Liver (tissue), 9 donors: ENCODE results near the gene DBH. TPM values are rescaled to one million over a fixed set of nuclear protein-coding genes. Genes with fewer than 3 reads are reported as not detected.

Experiments
- DNase-seq: peaks from one replicate; pipeline ENCODE4 v3.0.0-alpha.2; 2017; ENCODE audit warnings: low spot score
- H3K27ac ChIP-seq, 2 donors: one replicate each; pipeline ENCODE4 v1.7.0; 2013; ENCODE audit warnings: inconsistent platforms in 2 of 2, low read length in 2 of 2, control low read depth in 1 of 2, low read depth in 1 of 2, mild to moderate bottlenecking in 1 of 2
- H3K27me3 ChIP-seq, 4 donors: one replicate each; pipeline versions ENCODE4 v1.6.1 to v1.7.0; 2013; ENCODE audit warnings: low read length in 3 of 4, inconsistent platforms in 1 of 4, mild to moderate bottlenecking in 1 of 4, moderate library complexity in 1 of 4; ENCODE audit not compliant: control insufficient read depth in 4 of 4, insufficient read depth in 4 of 4
- H3K36me3 ChIP-seq, 4 donors: one replicate each; pipeline versions ENCODE4 v1.6.1 to v1.7.0; 2013; ENCODE audit warnings: low read length in 3 of 4, mild to moderate bottlenecking in 3 of 4, low read depth in 1 of 4, moderate library complexity in 1 of 4; ENCODE audit not compliant: control insufficient read depth in 4 of 4, insufficient read depth in 3 of 4
- H3K4me1 ChIP-seq, 4 donors: one replicate each; pipeline versions ENCODE4 v1.6.1 to v1.7.0; 2013; ENCODE audit warnings: low read length in 3 of 4, mild to moderate bottlenecking in 3 of 4, moderate library complexity in 1 of 4; ENCODE audit not compliant: control insufficient read depth in 4 of 4, insufficient read depth in 4 of 4
- H3K4me3 ChIP-seq, 3 donors: one replicate each; pipeline versions ENCODE4 v1.6.1 to v1.7.0; 2013; ENCODE audit warnings: low read length in 3 of 3, control low read depth in 1 of 3, low read depth in 1 of 3, mild to moderate bottlenecking in 1 of 3
- H3K9ac ChIP-seq, 2 donors: one replicate each; pipeline ENCODE4 v1.7.0; 2013; ENCODE audit warnings: low read length in 2 of 2, mild to moderate bottlenecking in 2 of 2, moderate library complexity in 2 of 2, control low read depth in 1 of 2, low read depth in 1 of 2
- H3K9me3 ChIP-seq, 4 donors: one replicate each; pipeline versions ENCODE4 v1.6.1 to v1.7.0; 2013; ENCODE audit warnings: low read length in 3 of 4; ENCODE audit not compliant: control insufficient read depth in 4 of 4
- EGR1 ChIP-seq, 2 donors: IDR thresholded peaks; 2 replicates each; pipeline ENCODE4 v1.6.1; 2016 to 2018; ENCODE audit warnings: antibody characterized with exemption in 2 of 2, low read depth in 2 of 2
- FOXA2 ChIP-seq: IDR thresholded peaks from 2 replicates; pipeline ENCODE4 v1.6.1; 2016; ENCODE audit warnings: antibody characterized with exemption
- GABPA ChIP-seq, 2 donors: IDR thresholded peaks in 1 of 2; conservative IDR thresholded peaks in 1 of 2; 2 replicates each; pipeline ENCODE4 v1.6.1; 2016; ENCODE audit warnings: antibody characterized with exemption in 2 of 2, mild to moderate bottlenecking in 1 of 2, moderate library complexity in 1 of 2
- HNF4A ChIP-seq, 2 donors: conservative IDR thresholded peaks; 2 replicates each; pipeline ENCODE4 v1.6.1; 2016; ENCODE audit warnings: antibody characterized with exemption in 2 of 2, mild to moderate bottlenecking in 2 of 2
- HNF4G ChIP-seq: IDR thresholded peaks from 2 replicates; pipeline ENCODE4 v1.6.1; 2016; ENCODE audit warnings: antibody characterized with exemption
- JUND ChIP-seq, 2 donors: IDR thresholded peaks; 2 replicates each; pipeline ENCODE4 v1.6.1; 2016; ENCODE audit warnings: antibody characterized with exemption in 2 of 2
- NR2F2 ChIP-seq: IDR thresholded peaks from 2 replicates; pipeline ENCODE4 v1.6.1; 2016; ENCODE audit warnings: antibody characterized with exemption
- RAD21 ChIP-seq, 2 donors: IDR thresholded peaks; 2 replicates each; pipeline ENCODE4 v1.6.1; 2016; ENCODE audit warnings: antibody characterized with exemption in 2 of 2, mild to moderate bottlenecking in 2 of 2
- RXRA ChIP-seq, 2 donors: IDR thresholded peaks; 2 replicates each; pipeline ENCODE4 v1.6.1; 2017 to 2018; ENCODE audit warnings: antibody characterized with exemption in 2 of 2, mild to moderate bottlenecking in 1 of 2
- SP1 ChIP-seq: IDR thresholded peaks from 2 replicates; pipeline ENCODE4 v1.6.1; 2018; ENCODE audit warnings: antibody characterized with exemption, mild to moderate bottlenecking
- TAF1 ChIP-seq: conservative IDR thresholded peaks from 2 replicates; pipeline ENCODE4 v1.6.1; 2016; ENCODE audit warnings: antibody characterized with exemption, mild to moderate bottlenecking
- YY1 ChIP-seq: IDR thresholded peaks from 2 replicates; pipeline ENCODE4 v1.6.1; 2016; ENCODE audit warnings: antibody characterized with exemption, mild to moderate bottlenecking
- WGBS: extraction: QIAGEN DNeasy Blood & Tissue Kit; methylation state at CpG from one replicate; pipeline ENCODE4 v1.1.7; 2013; 5-methylcytosine and 5-hydroxymethylcytosine counted together
- polyA plus RNA-seq, 2 donors: library from polyadenylated mRNA; stranded (reverse) in 1 of 2; unstranded in 1 of 2; fragments of 200-250 nt in 1 of 2; fragments of >200 nt in 1 of 2; fragmentation: Nextera tagmentation in 1 of 2; extraction: Ambion mirVana in 1 of 2; gene quantifications; one replicate each; pipeline versions ENCODE4 v1.2.1 to v1.2.3, GENCODE V29; 2013 to 2015
- total RNA-seq, 2 donors: library from RNA; depleted of rRNA; stranded (reverse); fragments of >200 nt; gene quantifications; one replicate each; pipeline ENCODE4 v1.2.3, GENCODE V29; 2014
- TF ChIP-seq, protein P1 (sequence below): IDR thresholded peaks from 2 replicates; pipeline ENCODE4 v1.6.1; 2016; ENCODE audit warnings: antibody characterized with exemption, mild to moderate bottlenecking
- TF ChIP-seq, protein P2 (sequence below): IDR thresholded peaks from 2 replicates; pipeline ENCODE4 v1.6.1; 2016; ENCODE audit warnings: antibody characterized with exemption
- TF ChIP-seq, protein P3 (sequence below): IDR thresholded peaks from 2 replicates; pipeline ENCODE4 v1.6.1; 2016; ENCODE audit warnings: antibody characterized with exemption
- donor health status: healthy.
- donor health status: healthy.
- donor health status: healthy.
- donor health status: healthy.
- donor health status: healthy.

The DBH gene
- total and polyA plus RNA-seq, 4 donors: 0.37 to 21.2 (median 2.5) TPM

DNA sequence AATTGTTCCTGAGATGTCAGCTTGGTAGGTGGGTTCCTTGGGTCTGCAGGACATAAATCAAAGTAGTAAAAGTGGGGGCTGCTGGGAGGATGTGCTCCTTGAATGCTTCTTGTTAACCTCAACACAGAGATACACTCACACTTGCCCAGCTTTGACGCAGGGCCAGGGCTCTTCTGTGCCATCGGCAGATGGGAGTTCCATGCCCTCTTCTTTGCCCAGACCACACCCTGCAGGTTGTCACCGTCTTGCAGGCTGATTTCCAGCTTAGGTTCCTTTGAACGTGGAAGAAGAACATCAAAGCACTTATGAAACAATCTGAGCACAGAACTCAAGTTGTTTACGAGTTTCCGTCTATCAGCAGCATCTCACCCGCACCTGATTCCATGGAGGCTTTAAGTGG, 11.0 kb downstream of the DBH start:
- Histone ChIP-seq H3K27ac (no peak overlapping the region), H3K27me3 (no peaks in the 10 kb centered on the region), H3K4me1 (no peaks in the 10 kb centered on the region), H3K4me3 (no peak overlapping the region), H3K9ac (no peak overlapping the region), H3K9me3 (no peaks in the 10 kb centered on the region), H3K36me3 (no peaks in the 10 kb centered on the region)
- TF ChIP-seq JUND (IDR thresholded peaks at IDR 0.05) (no peak), HNF4A (conservative IDR thresholded peaks at IDR 0.05) (no peak), TAF1 (no peak), NR2F2 (no peak), YY1 (no peak), HNF4G (no peak), EGR1 (IDR thresholded peaks at IDR 0.05; ENCODE audit: low read depth in 2 of 2) (no peak), FOXA2 (no peak), GABPA (IDR thresholded peaks at IDR 0.05 in 1 of 2, conservative IDR thresholded peaks at IDR 0.05 in 1 of 2) (no peak), RXRA (IDR thresholded peaks at IDR 0.05) (no peak), SP1 (no peak), RAD21 (IDR thresholded peaks at IDR 0.05) (no peak)
- TF ChIP-seq, protein P1, sequence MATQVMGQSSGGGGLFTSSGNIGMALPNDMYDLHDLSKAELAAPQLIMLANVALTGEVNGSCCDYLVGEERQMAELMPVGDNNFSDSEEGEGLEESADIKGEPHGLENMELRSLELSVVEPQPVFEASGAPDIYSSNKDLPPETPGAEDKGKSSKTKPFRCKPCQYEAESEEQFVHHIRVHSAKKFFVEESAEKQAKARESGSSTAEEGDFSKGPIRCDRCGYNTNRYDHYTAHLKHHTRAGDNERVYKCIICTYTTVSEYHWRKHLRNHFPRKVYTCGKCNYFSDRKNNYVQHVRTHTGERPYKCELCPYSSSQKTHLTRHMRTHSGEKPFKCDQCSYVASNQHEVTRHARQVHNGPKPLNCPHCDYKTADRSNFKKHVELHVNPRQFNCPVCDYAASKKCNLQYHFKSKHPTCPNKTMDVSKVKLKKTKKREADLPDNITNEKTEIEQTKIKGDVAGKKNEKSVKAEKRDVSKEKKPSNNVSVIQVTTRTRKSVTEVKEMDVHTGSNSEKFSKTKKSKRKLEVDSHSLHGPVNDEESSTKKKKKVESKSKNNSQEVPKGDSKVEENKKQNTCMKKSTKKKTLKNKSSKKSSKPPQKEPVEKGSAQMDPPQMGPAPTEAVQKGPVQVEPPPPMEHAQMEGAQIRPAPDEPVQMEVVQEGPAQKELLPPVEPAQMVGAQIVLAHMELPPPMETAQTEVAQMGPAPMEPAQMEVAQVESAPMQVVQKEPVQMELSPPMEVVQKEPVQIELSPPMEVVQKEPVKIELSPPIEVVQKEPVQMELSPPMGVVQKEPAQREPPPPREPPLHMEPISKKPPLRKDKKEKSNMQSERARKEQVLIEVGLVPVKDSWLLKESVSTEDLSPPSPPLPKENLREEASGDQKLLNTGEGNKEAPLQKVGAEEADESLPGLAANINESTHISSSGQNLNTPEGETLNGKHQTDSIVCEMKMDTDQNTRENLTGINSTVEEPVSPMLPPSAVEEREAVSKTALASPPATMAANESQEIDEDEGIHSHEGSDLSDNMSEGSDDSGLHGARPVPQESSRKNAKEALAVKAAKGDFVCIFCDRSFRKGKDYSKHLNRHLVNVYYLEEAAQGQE: no peak
- TF ChIP-seq, protein P2, sequence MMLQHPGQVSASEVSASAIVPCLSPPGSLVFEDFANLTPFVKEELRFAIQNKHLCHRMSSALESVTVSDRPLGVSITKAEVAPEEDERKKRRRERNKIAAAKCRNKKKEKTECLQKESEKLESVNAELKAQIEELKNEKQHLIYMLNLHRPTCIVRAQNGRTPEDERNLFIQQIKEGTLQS: no peak
- TF ChIP-seq, protein P3, sequence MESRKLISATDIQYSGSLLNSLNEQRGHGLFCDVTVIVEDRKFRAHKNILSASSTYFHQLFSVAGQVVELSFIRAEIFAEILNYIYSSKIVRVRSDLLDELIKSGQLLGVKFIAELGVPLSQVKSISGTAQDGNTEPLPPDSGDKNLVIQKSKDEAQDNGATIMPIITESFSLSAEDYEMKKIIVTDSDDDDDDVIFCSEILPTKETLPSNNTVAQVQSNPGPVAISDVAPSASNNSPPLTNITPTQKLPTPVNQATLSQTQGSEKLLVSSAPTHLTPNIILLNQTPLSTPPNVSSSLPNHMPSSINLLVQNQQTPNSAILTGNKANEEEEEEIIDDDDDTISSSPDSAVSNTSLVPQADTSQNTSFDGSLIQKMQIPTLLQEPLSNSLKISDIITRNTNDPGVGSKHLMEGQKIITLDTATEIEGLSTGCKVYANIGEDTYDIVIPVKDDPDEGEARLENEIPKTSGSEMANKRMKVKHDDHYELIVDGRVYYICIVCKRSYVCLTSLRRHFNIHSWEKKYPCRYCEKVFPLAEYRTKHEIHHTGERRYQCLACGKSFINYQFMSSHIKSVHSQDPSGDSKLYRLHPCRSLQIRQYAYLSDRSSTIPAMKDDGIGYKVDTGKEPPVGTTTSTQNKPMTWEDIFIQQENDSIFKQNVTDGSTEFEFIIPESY: no peak
- 75% methylated on average over 7 of the region's 7 CpGs for WGBS
- no peak for DNase-seq

DNA sequence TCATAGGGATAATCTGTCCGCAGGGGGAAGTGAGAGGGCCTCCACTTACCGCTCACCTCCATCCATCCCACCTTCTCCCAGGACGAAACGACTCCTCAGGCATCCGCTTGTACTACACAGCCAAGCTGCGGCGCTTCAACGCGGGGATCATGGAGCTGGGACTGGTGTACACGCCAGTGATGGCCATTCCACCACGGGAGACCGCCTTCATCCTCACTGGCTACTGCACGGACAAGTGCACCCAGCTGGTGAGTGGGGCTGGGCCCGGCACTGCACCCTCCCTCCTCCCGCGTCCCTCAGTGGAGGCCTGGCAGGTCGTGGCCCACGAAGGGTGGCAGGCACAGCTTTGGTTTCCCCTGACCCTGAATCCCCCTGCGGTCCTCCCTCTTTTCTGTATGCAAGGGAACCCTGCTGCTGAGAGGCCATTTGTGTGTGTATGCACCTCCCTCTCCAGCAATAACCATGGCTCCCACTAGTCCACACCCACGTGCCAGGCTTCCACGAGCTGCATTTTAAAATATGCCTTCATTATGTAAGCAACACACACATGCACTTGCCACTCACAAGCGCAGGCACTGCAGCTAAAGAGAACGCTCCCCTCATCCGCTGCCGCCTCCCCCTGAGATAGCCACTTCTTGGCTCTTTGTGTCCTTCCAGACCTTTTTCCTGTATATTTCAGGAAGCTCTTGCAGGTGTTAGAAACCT, 11.8 kb downstream of the DBH start:
- TF ChIP-seq, protein P1: no peak
- Histone ChIP-seq H3K36me3 (no peaks in the 10 kb centered on the region), H3K9me3 (no peaks in the 10 kb centered on the region), H3K27ac (no peak overlapping the region), H3K4me1 (no peaks in the 10 kb centered on the region), H3K4me3 (no peak overlapping the region), H3K9ac (no peak overlapping the region), H3K27me3 (no peaks in the 10 kb centered on the region)
- no peak for DNase-seq
- 89% methylated on average over 25 of the region's 25 CpGs for WGBS
